A549 (cell line): ENCODE measurements around the gene HPS5. TPM values are rescaled to one million over a fixed set of nuclear protein-coding genes. Genes with fewer than 3 reads are reported as not detected.

Experiments
- ATAC-seq, 2 experiments: fragments of 200-7000 bp in 1 of 2; fragments of >200 bp in 1 of 2; cut with Nextera tagmentation in 1 of 2; cut with Tn5 transposase in 1 of 2; 3 replicates each; pipeline versions ENCODE4 v1.8.0 to v1.9.1; 2018 to 2020; ENCODE audit warnings: mild to moderate bottlenecking in 1 of 2, moderate library complexity in 1 of 2
- CTCF ChIA-PET: fragments of 300-600 bp; sonication (Branson Sonifier 250); formaldehyde crosslinking; extraction: SDS; loops from one replicate; lab custom pipeline; 2021; ENCODE audit warnings: antibody characterized with exemption, inconsistent platforms; lab: Yijun Ruan, JAX
- POLR2A ChIA-PET: fragments of 350-600 bp; formaldehyde crosslinking; extraction: SDS; loops from one replicate; lab custom pipeline; 2021; ENCODE audit warnings: antibody characterized with exemption, inconsistent platforms; lab: Yijun Ruan, JAX
- DNase-seq, 2 experiments: peaks; one replicate each; pipeline versions ENCODE4 v3.0.0 to v3.0.0-alpha.2; 2011 to 2016; ENCODE audit warnings: low read depth in 1 of 2, low spot score in 1 of 2
- FAIRE-seq: peaks from 2 replicates; lab custom pipeline; 2011; peaks lifted over from hg19 to GRCh38; lab: Jason Lieb, UNC
- H3K27ac ChIP-seq, 2 experiments: fragments of >200 bp; sonication (Bioruptor Twin); formaldehyde crosslinking; 3 replicates each; pipeline ENCODE4 v1.5.1; 2016 to 2017
- H3K4me1 ChIP-seq: fragments of >200 bp; sonication (Bioruptor Twin); formaldehyde crosslinking; 3 replicates; pipeline ENCODE4 v1.6.1; 2016
- H3K4me2 ChIP-seq: fragments of >200 bp; sonication (Bioruptor Twin); formaldehyde crosslinking; 3 replicates; pipeline ENCODE4 v1.6.1; 2016
- H3K4me3 ChIP-seq: fragments of >200 bp; sonication (Bioruptor Twin); formaldehyde crosslinking; 3 replicates; pipeline ENCODE4 v1.5.1; 2016
- H3K9me3 ChIP-seq: fragments of >200 bp; sonication (Bioruptor Twin); formaldehyde crosslinking; 3 replicates; pipeline ENCODE4 v1.6.1; 2016
- CBX2 ChIP-seq: fragments of 200-600 bp; sonication (generic); IDR thresholded peaks from 2 replicates; pipeline ENCODE4 v1.6.1; 2016; ENCODE audit warnings: low read depth, mild to moderate bottlenecking, borderline replicate concordance
- CEBPB ChIP-seq, 2 experiments: fragments of >200 bp in 1 of 2; sonication (Bioruptor Twin) in 1 of 2; formaldehyde crosslinking in 1 of 2; IDR thresholded peaks; 2 replicates each; pipeline ENCODE4 v1.6.1; 2012 to 2016
- EHMT2 ChIP-seq: fragments of 200-600 bp; sonication (generic); IDR thresholded peaks from 2 replicates; pipeline ENCODE4 v1.6.1; 2016; ENCODE audit warnings: antibody characterized with exemption, low read depth, mild to moderate bottlenecking, moderate library complexity
- EP300 ChIP-seq, 2 experiments: fragments of >200 bp; sonication (Bioruptor Twin); formaldehyde crosslinking; IDR thresholded peaks; 2 replicates in 1 of 2; 3 replicates in 1 of 2; pipeline ENCODE4 v1.6.1; 2016 to 2017
- ESRRA ChIP-seq: fragments of 150-350 bp; IDR thresholded peaks from 2 replicates; pipeline ENCODE4 v1.6.1; 2014; ENCODE audit warnings: mild to moderate bottlenecking, low read length, borderline replicate concordance
- FOSB ChIP-seq: fragments of 250-450 bp; sonication (Bioruptor Pico); IDR thresholded peaks from 2 replicates; pipeline ENCODE4 v1.5.0; 2020; ENCODE audit warnings: mild to moderate bottlenecking, moderate library complexity
- FOSL2 ChIP-seq, 2 experiments: fragments of 450-650 bp in 1 of 2; fragments of >200 bp in 1 of 2; sonication (Bioruptor Twin) in 1 of 2; formaldehyde crosslinking; IDR thresholded peaks; 2 replicates each; pipeline versions ENCODE4 v1.5.0 to v1.6.1; 2016 to 2020; ENCODE audit warnings: mild to moderate bottlenecking in 1 of 2, moderate library complexity in 1 of 2
- HDAC2 ChIP-seq: fragments of 200-600 bp; sonication (generic); IDR thresholded peaks from 2 replicates; pipeline ENCODE4 v1.6.1; 2016
- HOXB5 ChIP-seq: fragments of 250-450 bp; sonication (Bioruptor Pico); IDR thresholded peaks from 2 replicates; pipeline ENCODE4 v1.5.0; 2020; ENCODE audit warnings: mild to moderate bottlenecking, moderate library complexity
- KDM1A ChIP-seq: fragments of 200-600 bp; sonication (generic); IDR thresholded peaks from 2 replicates; pipeline ENCODE4 v1.6.1; 2016; ENCODE audit warnings: low read depth, mild to moderate bottlenecking
- KDM5A ChIP-seq: fragments of 200-600 bp; sonication (generic); IDR thresholded peaks from 2 replicates; pipeline ENCODE4 v1.6.1; 2016; ENCODE audit warnings: antibody characterized with exemption, mild to moderate bottlenecking
- MYC ChIP-seq: IDR thresholded peaks from 2 replicates; pipeline ENCODE4 v1.6.1; 2012; ENCODE audit warnings: mild to moderate bottlenecking, inconsistent platforms, low read length, improper control_type of control experiment, borderline replicate concordance
- NPAS2 ChIP-seq: fragments of 250-450 bp; sonication (Bioruptor Pico); IDR thresholded peaks from 2 replicates; pipeline ENCODE4 v1.8.0; 2022; ENCODE audit warnings: mild to moderate bottlenecking, moderate library complexity, borderline replicate concordance
- NR3C1 ChIP-seq: fragments of >200 bp; sonication (Bioruptor Twin); formaldehyde crosslinking; IDR thresholded peaks from 3 replicates; pipeline ENCODE4 v1.6.1; 2017
- RARB ChIP-seq: fragments of 250-450 bp; sonication (Bioruptor Pico); IDR thresholded peaks from 2 replicates; pipeline ENCODE4 v1.8.0; 2021; ENCODE audit warnings: mild to moderate bottlenecking, moderate library complexity
- ZC3H11A ChIP-seq: fragments of 450-650 bp; IDR thresholded peaks from 2 replicates; pipeline ENCODE4 v1.6.1; 2014; ENCODE audit warnings: antibody characterized with exemption, mild to moderate bottlenecking
- ZSCAN20 ChIP-seq: fragments of 250-450 bp; sonication (Bioruptor Pico); IDR thresholded peaks from 2 replicates; pipeline ENCODE4 v1.8.0; 2022; ENCODE audit warnings: mild to moderate bottlenecking, moderate library complexity
- WGBS: methylation state at CpG from one replicate; pipeline ENCODE4 v1.1.6; 2017; ENCODE audit errors: missing lambda C conversion rate; 5-methylcytosine and 5-hydroxymethylcytosine counted together
- polyA plus RNA-seq, 4 experiments: library from polyadenylated mRNA; depleted of rRNA in 3 of 4; stranded (reverse); fragments of >200 nt; fragmentation: RNase III in 1 of 4; extraction: RNeasy Plus Mini Kit Qiagen cat#74134 plus additional on column Dnase treatment in 1 of 4; gene quantifications; 2 replicates in 3 of 4; 3 replicates in 1 of 4; pipeline ENCODE4 v1.2.3, GENCODE V29; 2011 to 2017
- TF ChIP-seq, protein P1 (sequence below): fragments of 250-450 bp; sonication (Bioruptor Pico); IDR thresholded peaks from 2 replicates; pipeline ENCODE4 v1.5.0; 2021; ENCODE audit warnings: mild to moderate bottlenecking, moderate library complexity, borderline replicate concordance
- TF ChIP-seq, protein P2 (sequence below): fragments of >200 bp; sonication (Bioruptor Twin); formaldehyde crosslinking; IDR thresholded peaks from 3 replicates; pipeline ENCODE4 v1.5.1; 2016
- TF ChIP-seq, protein P3 (sequence below): IDR thresholded peaks from 2 replicates; pipeline ENCODE4 v1.6.1; 2012
- TF ChIP-seq, protein P4 (sequence below): fragments of >200 bp; sonication (Bioruptor Twin); formaldehyde crosslinking; IDR thresholded peaks from 3 replicates; pipeline ENCODE4 v1.6.1; 2016

HPS5 gene
- polyA plus RNA-seq, 2 of the 4 experiments (the other 2 are of a cell fraction), result 18.4 to 29.1 TPM

DNA sequence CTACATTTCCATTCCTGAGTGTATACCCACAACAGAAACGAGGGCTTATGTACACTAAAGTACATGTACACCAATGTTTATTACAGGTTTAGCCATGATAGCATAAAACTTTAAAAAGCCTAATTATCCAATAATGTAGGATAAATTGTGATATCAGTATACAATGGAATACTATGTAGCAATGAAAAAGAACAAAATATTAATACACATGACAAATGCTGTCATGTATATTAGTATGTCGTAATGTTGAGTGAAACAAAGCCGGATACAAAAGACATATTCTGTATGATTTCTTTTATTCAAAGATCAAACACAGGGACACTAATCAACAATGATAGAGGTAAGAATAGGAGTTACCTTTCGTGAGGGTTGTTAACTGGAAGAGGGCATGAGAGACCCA, 88.0 kb downstream of the HPS5 start:
- no peaks in the 10 kb centered on the region for H3K9me3 ChIP-seq
- POLR2A ChIA-PET, result no interaction called here
- no peak for TF ChIP-seq FOSL2 (IDR thresholded peaks at IDR 0.05)
- TF ChIP-seq FOSL2 (CRISPR knock-in tag; IDR thresholded peaks at IDR 0.05), result no peak
- TF ChIP-seq HDAC2, result no peak
- TF ChIP-seq NR3C1, result no peak
- TF ChIP-seq EP300 (IDR thresholded peaks at IDR 0.05), result no peak
- no peak for TF ChIP-seq EHMT2
- TF ChIP-seq CEBPB (IDR thresholded peaks at IDR 0.05), result no peak
- no peak for TF ChIP-seq ESRRA
- TF ChIP-seq, all 56 proteins: peak for 0
- Histone ChIP-seq H3K4me3 (no peak overlapping the region), H3K4me1 (no peaks in the 10 kb centered on the region), H3K27ac (no peak overlapping the region), H3K4me2 (no peak overlapping the region)
- 22% methylated on average over 4 of the region's 4 CpGs for WGBS
- CTCF ChIA-PET, result interaction anchor here (0.6 to 2.5 kb wide), 2 partner anchors 10 to 118 kb away, joined by 3 to 12 read pairs; no protein-coding TSS in a partner anchor
- DNase-seq (no peak), ATAC-seq (no peak), FAIRE-seq (peak; percentile 95)

DNA sequence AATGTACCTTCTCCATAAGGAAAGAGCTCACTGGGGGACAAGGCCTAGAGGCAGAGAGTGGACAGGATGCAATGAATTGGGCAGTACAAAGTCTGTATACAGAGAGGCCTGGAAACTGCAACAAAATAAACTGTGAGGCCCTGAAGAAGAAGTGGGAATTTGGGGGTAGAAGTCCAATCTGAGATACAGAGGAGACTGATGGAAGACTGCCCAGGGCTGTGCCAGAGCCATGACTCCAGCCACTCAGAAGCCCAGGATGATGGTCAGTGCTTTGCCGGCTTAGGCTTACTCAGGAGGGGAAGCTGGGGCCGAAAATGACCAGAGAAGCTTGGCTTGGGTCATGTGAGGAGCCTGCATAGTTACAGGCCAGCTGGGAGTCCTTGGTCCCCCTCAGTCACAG, 91.1 kb downstream of the HPS5 start:
- no peak overlapping the region for H3K27ac ChIP-seq
- POLR2A ChIA-PET, result no interaction called here
- H3K4me2 ChIP-seq, result no peak overlapping the region
- TF ChIP-seq NPAS2 (CRISPR knock-in tag) (no peak), RARB (CRISPR knock-in tag) (no peak), CEBPB (IDR thresholded peaks at IDR 0.05) (no peak), KDM1A (no peak), MYC (no peak), ZC3H11A (no peak), ZSCAN20 (CRISPR knock-in tag) (no peak), KDM5A (no peak), CBX2 (no peak), HOXB5 (CRISPR knock-in tag) (no peak), ESRRA (no peak)
- TF ChIP-seq, protein P1, sequence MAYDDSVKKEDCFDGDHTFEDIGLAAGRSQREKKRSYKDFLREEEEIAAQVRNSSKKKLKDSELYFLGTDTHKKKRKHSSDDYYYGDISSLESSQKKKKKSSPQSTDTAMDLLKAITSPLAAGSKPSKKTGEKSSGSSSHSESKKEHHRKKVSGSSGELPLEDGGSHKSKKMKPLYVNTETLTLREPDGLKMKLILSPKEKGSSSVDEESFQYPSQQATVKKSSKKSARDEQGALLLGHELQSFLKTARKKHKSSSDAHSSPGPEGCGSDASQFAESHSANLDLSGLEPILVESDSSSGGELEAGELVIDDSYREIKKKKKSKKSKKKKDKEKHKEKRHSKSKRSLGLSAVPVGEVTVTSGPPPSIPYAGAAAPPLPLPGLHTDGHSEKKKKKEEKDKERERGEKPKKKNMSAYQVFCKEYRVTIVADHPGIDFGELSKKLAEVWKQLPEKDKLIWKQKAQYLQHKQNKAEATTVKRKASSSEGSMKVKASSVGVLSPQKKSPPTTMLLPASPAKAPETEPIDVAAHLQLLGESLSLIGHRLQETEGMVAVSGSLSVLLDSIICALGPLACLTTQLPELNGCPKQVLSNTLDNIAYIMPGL, result no peak
- TF ChIP-seq, protein P2, sequence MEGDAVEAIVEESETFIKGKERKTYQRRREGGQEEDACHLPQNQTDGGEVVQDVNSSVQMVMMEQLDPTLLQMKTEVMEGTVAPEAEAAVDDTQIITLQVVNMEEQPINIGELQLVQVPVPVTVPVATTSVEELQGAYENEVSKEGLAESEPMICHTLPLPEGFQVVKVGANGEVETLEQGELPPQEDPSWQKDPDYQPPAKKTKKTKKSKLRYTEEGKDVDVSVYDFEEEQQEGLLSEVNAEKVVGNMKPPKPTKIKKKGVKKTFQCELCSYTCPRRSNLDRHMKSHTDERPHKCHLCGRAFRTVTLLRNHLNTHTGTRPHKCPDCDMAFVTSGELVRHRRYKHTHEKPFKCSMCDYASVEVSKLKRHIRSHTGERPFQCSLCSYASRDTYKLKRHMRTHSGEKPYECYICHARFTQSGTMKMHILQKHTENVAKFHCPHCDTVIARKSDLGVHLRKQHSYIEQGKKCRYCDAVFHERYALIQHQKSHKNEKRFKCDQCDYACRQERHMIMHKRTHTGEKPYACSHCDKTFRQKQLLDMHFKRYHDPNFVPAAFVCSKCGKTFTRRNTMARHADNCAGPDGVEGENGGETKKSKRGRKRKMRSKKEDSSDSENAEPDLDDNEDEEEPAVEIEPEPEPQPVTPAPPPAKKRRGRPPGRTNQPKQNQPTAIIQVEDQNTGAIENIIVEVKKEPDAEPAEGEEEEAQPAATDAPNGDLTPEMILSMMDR, result no peak
- TF ChIP-seq, protein P3, sequence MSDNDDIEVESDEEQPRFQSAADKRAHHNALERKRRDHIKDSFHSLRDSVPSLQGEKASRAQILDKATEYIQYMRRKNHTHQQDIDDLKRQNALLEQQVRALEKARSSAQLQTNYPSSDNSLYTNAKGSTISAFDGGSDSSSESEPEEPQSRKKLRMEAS, result no peak
- FAIRE-seq, result no peak
- CTCF ChIA-PET, result interaction anchor here (1.1 to 1.6 kb wide), 2 partner anchors 13 to 115 kb away, joined by 5 to 9 read pairs; no protein-coding TSS in a partner anchor
- DNase-seq, result no peak
- 43% methylated on average over 2 of the region's 2 CpGs for WGBS
- H3K9me3 ChIP-seq, result no peaks in the 10 kb centered on the region
- H3K4me3 ChIP-seq, result no peak overlapping the region
- ATAC-seq, result peak in 1 of 2 experiments; percentile 16; a peak in 2 of 6 replicates
- H3K4me1 ChIP-seq, result no peaks in the 10 kb centered on the region

DNA sequence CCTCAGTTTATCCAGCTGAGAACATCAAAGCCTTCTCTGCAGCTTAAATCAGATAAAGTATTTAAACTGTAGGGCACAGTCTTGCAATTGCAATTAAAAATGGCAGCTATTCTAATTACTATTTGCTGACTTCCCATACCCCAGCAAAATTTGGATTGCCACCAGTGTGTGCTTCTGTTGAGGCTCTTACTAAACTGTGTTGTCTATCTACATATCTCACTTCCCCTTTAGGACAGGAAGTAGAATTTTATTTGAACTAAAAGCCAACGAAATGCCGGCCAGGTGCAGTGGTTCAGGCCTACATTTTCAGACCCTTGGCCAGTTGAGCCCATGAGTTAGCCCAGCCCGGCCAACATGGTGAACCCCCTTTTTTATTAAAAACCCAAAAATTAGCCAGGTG, 92.4 kb downstream of the HPS5 start:
- no peak for TF ChIP-seq FOSB (CRISPR knock-in tag)
- TF ChIP-seq ZSCAN20 (CRISPR knock-in tag), result no peak
- TF ChIP-seq, protein P4, sequence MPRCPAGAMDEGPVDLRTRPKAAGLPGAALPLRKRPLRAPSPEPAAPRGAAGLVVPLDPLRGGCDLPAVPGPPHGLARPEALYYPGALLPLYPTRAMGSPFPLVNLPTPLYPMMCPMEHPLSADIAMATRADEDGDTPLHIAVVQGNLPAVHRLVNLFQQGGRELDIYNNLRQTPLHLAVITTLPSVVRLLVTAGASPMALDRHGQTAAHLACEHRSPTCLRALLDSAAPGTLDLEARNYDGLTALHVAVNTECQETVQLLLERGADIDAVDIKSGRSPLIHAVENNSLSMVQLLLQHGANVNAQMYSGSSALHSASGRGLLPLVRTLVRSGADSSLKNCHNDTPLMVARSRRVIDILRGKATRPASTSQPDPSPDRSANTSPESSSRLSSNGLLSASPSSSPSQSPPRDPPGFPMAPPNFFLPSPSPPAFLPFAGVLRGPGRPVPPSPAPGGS, result no peak
- TF ChIP-seq EHMT2, result no peak
- H3K4me3 ChIP-seq, result no peak overlapping the region
- ChIA-PET CTCF (interaction anchor here (1.4 kb wide), 1 partner anchor 25 kb away, joined by 4 read pairs; no protein-coding TSS in a partner anchor), POLR2A (no interaction called here)
- FAIRE-seq (no peak), DNase-seq (no peak), ATAC-seq (no peak)
- 82% methylated on average over 3 of the region's 3 CpGs for WGBS
- no peaks in the 10 kb centered on the region for H3K9me3 ChIP-seq
- H3K4me1 ChIP-seq, result no peaks in the 10 kb centered on the region
- no peak overlapping the region for H3K4me2 ChIP-seq
- no peak overlapping the region for H3K27ac ChIP-seq
